GM12872 (cell line): Measurements from ENCODE around the gene HOXC11.

Source experiments
- CTCF ChIP-seq: IDR thresholded peaks from 3 replicates; pipeline ENCODE4 v1.5.1; 2011; ENCODE audit warnings: low read depth, mild to moderate bottlenecking, low read length, moderate library complexity; ENCODE audit not compliant: insufficient read depth

Gene HOXC11

GRCh38 chr12:53973236-53974042 lies 513 bp downstream of the HOXC11 start:
- no peak for TF ChIP-seq CTCF

GRCh38 chr12:53974084-53975063 lies 1.4 kb downstream of the HOXC11 start, which contains the start of gene HOTAIR:
TSS of gene HOTAIR (minus strand) at chr12:53974954.
- no peak for TF ChIP-seq CTCF

- TF ChIP-seq CTCF = no peak
Observed at GRCh38 chr12:53975064-53975471, 2.1 kb downstream of the HOXC11 start.

GRCh38 chr12:53975479-53976152 lies 2.7 kb downstream of the HOXC11 start:
- TF ChIP-seq CTCF = no peak

GRCh38 chr12:53976172-53976822 lies 3.4 kb downstream of the HOXC11 start:
- TF ChIP-seq CTCF = no peak

GRCh38 chr12:53976823-53977595 lies 4.1 kb downstream of the HOXC11 start:
- TF ChIP-seq CTCF = no peak
